ENCODE results near the gene TSPAN32.

TSPAN32 gene

DNA sequence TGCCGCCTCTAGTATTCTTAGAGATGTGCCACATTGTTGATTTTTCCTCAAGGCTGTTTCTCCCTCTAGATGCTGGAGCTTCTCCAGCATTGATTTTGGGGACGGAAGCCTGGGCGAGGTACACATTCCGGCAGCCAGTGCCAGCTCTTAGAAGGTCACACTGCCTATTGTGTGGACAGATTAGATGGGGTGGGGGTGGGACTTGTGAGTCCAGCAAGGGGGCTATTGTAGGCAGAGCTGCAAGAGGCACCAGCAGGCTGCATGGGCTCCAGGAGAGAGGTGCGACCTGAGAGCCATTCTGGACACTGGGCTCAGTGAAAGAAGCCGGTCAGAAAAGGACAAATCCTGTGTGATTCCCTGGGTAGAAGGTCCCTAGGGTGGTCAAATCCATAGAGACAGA, 12.5 kb upstream of the TSPAN32 start:
- DNase-seq (ENCODE audit: low read depth): no peak

DNA sequence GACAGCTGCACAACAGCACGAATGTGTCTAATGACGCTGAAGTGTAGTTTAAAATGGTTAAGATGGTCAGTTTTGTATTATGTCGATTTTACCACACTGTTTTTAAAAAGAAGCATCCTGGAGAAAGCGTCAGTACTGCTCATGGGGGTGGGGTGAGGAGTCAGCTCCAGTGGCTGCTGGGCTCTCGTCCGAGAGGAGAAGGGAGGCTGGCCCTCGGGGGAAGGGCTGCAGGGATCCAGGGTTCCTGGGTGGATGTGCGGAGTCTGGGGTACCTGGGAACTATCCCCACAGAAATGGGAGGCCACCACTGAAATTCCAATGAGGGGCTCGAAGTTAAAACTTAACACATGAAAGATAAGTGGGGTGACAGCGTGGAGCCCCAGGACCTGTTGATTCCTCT, 12.0 kb upstream of the TSPAN32 start:
- no peak for DNase-seq (ENCODE audit: low read depth)

DNA sequence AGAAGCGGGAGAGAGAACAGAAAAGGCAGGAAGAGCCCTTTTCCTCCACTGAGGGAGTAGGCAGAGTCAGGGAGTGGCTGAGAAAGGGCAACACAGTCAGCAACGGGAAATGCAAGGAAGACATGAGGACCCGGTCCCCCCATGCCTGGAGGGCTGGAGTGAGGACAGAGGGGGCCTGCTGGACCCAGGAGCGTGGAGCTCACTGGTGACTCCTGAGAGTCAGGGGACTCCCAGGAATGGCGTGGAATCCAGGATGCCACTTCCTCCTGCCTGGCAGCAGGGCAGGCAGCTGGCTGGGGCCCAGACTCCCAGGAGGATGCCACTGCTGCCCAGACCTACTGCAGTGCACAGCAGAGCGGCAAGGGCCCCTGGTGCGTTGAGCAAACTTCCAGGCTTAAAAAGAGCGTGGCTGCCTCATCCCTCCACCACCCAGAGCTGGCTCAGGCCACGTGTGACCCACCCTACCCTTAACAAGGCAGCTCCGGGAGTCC, 11.4 kb upstream of the TSPAN32 start:
- no peak for DNase-seq (ENCODE audit: low read depth)

DNA sequence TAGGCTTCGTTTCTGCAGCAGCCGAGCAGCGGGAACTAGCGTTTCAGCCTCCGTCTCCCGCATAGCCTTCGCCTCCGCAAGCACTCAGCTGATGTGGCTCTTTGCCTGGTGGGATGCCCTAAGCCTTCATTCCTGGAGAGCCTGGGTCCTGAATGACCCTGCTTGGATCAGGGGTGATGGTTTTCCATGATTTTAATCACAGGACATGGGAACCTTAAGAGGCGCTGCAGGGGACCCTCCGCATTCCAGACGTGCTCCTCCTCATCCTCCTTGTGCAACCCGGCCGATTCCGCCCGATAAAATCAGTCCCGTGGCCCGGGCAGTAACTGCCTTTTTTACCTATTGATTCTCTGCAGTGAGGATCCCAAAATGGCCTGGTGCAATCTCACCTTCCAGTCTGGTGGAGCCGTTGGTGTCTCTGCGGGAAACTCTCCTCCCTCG, 8.3 kb upstream of the TSPAN32 start:
- no peak for DNase-seq (ENCODE audit: low read depth)

GRCh38 chr11:2293984-2294925, 7.6 kb upstream of the TSPAN32 start:
- DNase-seq (ENCODE audit: low read depth): no peak

DNA sequence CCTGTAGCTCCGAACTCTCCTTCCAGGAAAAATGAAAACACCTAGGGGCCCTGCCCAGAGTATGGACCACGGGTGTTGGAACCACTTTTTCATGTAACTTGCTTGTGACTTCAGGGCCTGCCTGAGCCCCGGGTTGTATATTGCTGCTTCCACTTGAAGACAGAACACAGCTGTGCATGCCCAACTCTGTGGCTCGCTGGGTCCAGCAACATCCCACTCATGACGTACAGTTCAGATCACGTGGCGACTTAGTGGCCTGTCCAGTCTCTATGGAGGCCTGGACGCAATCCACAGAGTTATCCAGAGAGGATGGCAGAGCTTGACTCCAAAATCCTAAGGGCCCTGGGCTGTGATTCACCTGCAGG, 6.9 kb upstream of the TSPAN32 start:
- DNase-seq (ENCODE audit: low read depth): no peak

GRCh38 chr11:2295971-2296912, 5.6 kb upstream of the TSPAN32 start:
- no peak for DNase-seq (ENCODE audit: low read depth)

- no peak for DNase-seq (ENCODE audit: low read depth)
Measured at GRCh38 chr11:2296913-2297622, 4.7 kb upstream of the TSPAN32 start.

DNA sequence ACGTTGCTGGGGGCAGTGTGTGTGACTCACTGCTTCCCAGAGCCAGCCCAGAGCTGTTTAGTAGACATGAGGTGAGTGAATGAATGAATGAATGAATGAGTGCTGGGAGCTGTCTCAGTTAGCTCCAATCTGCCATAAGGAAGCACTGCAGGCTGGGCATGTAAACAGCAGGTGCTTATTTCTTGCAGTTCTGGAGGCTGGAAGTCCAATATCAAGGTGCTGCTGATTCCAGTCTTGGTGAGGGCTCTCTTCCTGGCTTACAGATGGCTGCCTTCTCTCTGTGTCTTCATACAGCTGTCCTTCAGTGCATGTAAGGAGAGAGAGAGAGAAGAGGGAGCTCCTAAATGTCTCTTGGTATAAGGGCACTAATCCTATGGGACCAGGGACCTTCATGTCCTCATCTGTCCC, 4.2 kb upstream of the TSPAN32 start:
- no peak for DNase-seq (ENCODE audit: low read depth)

DNA sequence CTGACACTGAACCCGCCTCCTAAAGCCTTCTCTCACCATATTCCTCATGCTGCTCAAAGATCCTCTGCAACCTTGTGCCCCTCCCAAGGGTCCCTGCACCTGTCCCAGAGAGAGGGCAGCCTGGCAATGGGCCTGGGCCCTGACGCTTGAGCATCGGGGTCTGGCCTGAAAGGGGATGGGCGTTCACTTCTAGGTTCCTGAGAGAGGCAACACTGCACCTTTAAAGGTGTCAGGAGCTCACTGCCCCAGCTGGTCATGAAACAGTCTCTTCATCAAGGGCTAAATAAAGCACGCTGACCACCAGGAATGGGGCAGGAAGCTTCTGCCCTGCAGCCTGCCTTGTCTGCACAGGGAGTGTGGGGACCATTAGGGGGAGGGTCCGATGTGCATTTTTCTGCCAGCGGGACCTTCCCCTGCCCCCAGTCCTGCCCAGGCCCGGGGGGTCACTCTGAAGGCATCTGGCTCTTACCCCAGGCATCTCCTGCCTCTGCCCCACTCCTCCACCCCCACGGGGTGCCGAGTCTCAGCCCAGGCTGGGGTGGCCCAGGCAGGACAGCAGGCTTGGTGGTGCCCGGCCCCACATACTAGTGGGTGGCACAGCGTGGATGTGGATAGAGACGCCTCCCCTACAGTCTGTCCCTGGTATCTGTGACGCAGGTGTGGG, 3.5 kb upstream of the TSPAN32 start:
- no peak for DNase-seq (ENCODE audit: low read depth)

DNA sequence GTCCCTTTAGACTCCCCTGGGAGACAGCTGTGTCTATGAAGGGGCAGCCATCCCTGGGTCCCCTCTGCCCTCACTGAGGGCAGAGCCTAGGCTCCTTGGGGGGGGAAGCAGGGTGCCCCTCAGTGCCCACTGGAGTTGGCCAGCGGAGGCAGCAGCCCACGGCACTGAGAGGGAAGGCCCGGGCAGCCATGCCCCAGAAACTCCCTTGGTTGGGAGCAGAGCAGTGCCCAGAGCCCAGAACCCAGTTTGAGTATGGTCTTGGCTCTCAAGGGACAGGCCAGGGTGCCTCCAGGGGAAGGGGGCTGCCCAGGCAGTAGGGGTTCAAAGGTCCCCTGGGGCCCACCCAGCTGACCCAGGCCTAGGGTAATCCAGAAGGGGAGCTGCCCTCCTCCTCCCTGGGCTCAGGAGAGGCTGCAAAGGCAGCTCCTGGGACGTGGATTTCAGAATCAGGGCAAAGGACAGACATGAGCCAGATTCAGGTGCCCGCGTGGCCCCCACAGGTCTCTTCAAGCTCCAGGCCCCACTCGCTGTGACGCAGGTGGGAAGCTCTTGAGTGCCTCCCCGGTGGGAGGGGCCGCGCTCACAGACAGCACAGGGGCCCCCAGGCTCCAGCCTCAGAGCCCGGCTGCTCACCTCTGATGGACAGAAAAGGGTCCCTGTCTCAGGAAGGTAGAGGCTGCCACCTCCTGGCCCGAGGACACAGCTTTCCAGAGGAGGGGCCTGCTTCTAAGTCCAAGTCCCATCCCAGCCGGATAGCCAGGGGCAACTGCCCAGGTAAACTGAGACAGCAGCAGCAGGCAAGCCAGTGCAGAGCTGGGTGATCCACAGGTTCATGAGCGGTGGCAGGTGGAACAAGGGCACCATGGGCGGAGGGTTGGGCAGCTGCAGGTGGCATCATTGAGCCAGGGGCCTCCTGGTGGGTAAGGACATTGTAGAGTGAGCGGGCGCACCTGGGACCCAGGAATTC, 2.7 kb upstream of the TSPAN32 start:
- DNase-seq (ENCODE audit: low read depth): no peak

DNA sequence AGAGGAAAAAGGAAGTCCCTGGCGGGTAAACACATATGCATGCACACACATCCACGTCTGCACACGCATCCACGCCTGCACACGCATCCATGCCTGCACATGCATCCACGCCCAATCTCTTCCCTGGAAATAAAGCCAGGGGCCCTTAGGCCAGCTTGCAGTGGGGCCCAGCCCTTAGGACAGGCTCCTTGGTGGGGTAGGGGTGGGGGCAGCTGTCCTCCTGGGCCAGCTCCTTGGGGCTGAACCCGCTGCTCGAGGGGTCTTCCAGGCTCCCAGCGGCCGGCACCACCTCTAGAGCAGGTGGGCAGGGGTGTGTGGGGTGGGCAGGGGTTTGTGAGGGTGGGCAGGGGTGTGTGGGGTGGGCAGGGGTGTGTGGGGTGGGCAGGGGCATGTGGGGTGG, 2.0 kb upstream of the TSPAN32 start:
- DNase-seq (ENCODE audit: low read depth): no peak

DNA sequence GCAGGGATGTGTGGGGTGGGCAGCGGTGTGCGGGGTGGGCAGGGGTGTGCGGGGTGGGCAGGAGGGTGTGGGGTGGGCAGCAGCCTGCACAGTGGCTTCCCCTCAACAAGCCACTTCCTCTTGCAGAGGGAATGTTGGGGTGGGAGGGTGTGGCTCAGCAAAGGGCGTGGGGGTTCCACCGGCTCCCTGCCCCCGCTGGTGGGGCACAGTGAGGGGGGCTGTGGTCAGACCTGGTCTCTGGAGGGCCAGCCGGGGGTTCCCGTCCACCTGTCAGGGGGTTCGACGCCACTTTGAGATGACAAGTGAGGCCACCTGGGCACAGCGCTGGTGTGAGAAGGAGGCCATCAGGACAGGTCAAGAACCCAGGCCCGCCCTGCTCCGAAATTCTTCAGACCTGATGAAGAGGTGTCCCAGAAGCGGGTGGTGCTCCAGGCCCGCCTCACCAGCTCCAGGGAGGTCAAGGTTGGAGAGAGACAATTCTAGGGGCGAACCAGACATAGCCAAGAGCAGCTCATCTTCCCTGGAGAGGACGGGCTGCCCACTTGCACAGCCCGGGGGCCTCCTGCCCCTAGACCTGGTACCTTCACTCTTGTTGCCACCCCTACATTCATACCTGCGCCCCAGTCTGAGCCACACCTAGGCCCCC, 1.4 kb upstream of the TSPAN32 start:
- DNase-seq (ENCODE audit: low read depth): no peak

DNA sequence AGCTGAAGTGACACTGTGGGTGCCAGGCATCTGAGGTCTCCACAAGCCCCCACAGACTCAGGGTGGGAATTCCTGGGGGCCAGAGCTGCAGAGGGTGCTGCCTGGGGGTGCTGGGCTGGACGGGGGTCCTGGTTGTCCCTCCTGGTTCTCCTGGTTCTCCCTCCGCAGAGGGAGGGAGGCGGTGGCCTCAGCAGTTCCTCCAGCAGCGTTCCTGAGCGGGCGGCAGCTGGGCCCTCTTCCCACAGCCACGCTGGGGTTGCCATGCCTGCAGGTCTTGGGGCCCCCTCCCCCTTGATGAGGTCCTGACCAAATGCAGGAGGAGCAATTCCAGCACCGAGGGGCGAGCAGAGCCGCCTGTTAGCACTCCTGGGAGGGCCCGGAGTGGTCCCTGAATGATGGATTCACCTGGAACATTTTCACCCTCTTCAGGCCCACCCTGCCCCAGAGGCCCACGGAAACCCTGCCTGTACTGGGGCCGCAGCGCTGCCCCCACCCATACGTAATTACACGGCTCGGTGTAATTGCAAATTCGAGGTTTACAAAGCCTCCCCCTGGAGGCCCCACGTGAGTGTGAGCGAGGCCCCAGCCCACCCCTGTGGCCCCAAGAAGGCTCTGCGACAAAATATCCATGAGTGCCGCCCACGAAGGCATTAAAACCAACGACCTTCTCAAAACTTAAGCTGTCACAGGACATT, 730 bp upstream of the TSPAN32 start:
- DNase-seq (ENCODE audit: low read depth): no peak

- DNase-seq (ENCODE audit: low read depth): no peak
Measured at GRCh38 chr11:2302306-2302895, 588 bp downstream of the TSPAN32 start.

DNA sequence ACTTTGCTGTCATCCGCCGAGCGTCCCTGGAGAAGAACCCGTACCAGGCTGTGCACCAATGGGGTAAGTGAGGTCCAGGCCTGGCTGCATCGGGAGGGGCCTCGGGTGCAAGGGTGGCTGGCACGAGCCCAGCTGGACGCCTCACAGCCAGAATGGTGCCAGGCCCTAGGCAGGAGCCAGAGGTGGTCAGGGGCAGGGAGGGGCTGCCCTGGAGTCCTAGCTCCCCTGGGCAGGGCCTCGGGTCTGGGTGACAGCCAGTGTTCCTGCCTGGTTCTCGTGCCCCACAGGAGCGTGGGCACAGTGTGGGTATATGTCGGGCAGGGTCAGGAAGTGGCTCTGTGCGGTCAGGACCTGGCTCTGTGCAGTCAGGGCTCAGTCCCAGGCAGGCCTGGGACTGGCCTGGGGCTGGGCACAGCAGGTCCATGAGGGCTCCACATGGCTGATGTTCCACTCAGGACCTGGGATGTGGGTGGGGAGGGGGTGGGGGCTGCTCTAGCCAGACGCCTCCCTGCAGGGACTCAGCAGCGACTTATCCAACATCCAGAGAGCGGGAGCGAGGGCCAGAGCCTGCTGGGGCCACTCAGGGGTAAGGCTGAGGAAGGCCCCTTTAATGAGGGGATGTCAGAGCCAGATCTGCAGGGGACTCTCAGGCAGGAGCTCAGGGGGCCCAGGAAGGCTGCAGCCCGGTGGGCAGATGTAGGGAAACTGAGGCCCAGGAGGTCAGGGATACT, 1.2 kb downstream of the TSPAN32 start:
- DNase-seq (ENCODE audit: low read depth): no peak

GRCh38 chr11:2303627-2304505, 2.1 kb downstream of the TSPAN32 start:
- DNase-seq (ENCODE audit: low read depth): no peak

All from GM04504 (cell line).